Upper lobe of left lung (tissue), 6 donors: ENCODE data around the gene ITFG1. TPM values are rescaled to one million over a fixed set of nuclear protein-coding genes. Genes with fewer than 3 reads are reported as not detected.
"Not testable (repeated sequence)": the region's sequence is repeated elsewhere in the genome, so short reads cannot be mapped to it uniquely, and the experiment has no call there.

Source experiments
- ATAC-seq, 2 donors: fragments of 200-7000 bp; cut with Tn5 transposase; one replicate each; pipeline ENCODE4 v1.9.1; 2022; ENCODE audit warnings: mild to moderate bottlenecking in 2 of 2, moderate library complexity in 2 of 2; ENCODE audit not compliant: low FRiP score in 2 of 2
- DNase-seq, 2 donors: peaks; one replicate each; pipeline ENCODE4 v3.0.0-alpha.2; 2019 to 2020
- H3K27ac ChIP-seq, 4 donors: fragments of 200-600 bp; sonication (generic); one replicate each; pipeline ENCODE4 v1.5.1; 2016 to 2019
- H3K27me3 ChIP-seq, 4 donors: fragments of 200-600 bp; sonication (generic); one replicate each; pipeline ENCODE4 v1.5.1; 2017 to 2019
- H3K36me3 ChIP-seq, 4 donors: fragments of 200-600 bp; sonication (generic); one replicate each; pipeline ENCODE4 v1.5.1; 2016 to 2019
- H3K4me1 ChIP-seq, 4 donors: fragments of 200-600 bp; sonication (generic); one replicate each; pipeline ENCODE4 v1.5.1; 2018 to 2019
- H3K4me3 ChIP-seq, 4 donors: fragments of 200-600 bp; sonication (generic); one replicate each; pipeline ENCODE4 v1.5.1; 2017 to 2019; ENCODE audit warnings: mild to moderate bottlenecking in 2 of 4, moderate library complexity in 1 of 4
- H3K9me3 ChIP-seq, 4 donors: fragments of 200-600 bp; sonication (generic); one replicate each; pipeline ENCODE4 v1.5.1; 2018 to 2019
- CTCF ChIP-seq, 6 experiments: fragments of 450-650 bp in 4 of 6; fragments of 200-600 bp in 2 of 6; sonication (generic) in 2 of 6; IDR thresholded peaks; one replicate each; pipeline ENCODE4 v1.5.1; 2016 to 2019; ENCODE audit warnings: antibody characterized with exemption in 6 of 6
- EP300 ChIP-seq, 4 donors: sonication (generic); formaldehyde crosslinking; IDR thresholded peaks; one replicate each; pipeline ENCODE4 v1.5.1; 2017; ENCODE audit warnings: antibody characterized with exemption in 4 of 4, control low read depth in 2 of 4
- POLR2A ChIP-seq, 4 donors: fragments of 450-650 bp; IDR thresholded peaks; one replicate each; pipeline ENCODE4 v1.5.1; 2016 to 2017; ENCODE audit warnings: antibody characterized with exemption in 4 of 4, mild to moderate bottlenecking in 2 of 4
- POLR2AphosphoS5 ChIP-seq, 2 donors: sonication (generic); formaldehyde crosslinking; IDR thresholded peaks; one replicate each; pipeline ENCODE4 v1.5.1; 2017; ENCODE audit warnings: antibody characterized with exemption in 2 of 2
- WGBS, 2 donors: methylation state at CpG; one replicate each; pipeline ENCODE4 v1.1.5; 2017 to 2018; 5-methylcytosine and 5-hydroxymethylcytosine counted together
- total RNA-seq, 6 donors: library from RNA; depleted of rRNA in 4 of 6; stranded (reverse); fragments of >200 nt in 4 of 6; gene quantifications; one replicate each; pipeline versions ENCODE4 v1.1.0 to v1.2.1, GENCODE V29; 2016 to 2021
- donor health status: DM: no; HTN: no; CAD: no; lungs with moderate emphysema.
- donor health status: DM: no; HTN: yes; CAD: no; lungs with severe emphysema.

The ITFG1 gene
- total RNA-seq, 6 donors from 2014 or later, result 23.7 to 58.1 (median 43.6) TPM

DNA sequence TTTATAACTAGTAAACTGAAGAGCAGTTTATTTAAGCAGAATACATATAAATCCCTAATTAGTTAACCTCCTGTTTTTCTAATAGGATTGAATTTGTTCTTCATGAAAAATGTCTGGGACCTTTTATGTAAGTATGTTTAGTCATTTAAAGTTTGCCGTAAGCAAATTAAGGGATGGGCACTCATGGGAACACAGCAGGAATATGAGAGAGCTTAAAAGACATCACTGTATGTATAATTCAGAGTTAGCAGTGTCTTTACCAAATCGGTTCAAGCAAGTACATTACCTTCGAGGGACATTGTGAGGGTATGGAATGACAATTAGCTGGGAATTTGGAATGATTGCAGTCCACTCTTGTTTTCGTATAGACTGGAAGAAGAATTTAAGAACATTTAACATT lies 299.4 kb downstream of the ITFG1 start:
- H3K4me3 ChIP-seq, result no peak overlapping the region
- no peak overlapping the region for H3K27ac ChIP-seq
- DNase-seq (no peak), ATAC-seq (no peak)
- H3K27me3 ChIP-seq, result no peaks in the 10 kb centered on the region
- TF ChIP-seq CTCF (IDR thresholded peaks at IDR 0.05), result no peak
- no peak for TF ChIP-seq POLR2AphosphoS5 (IDR thresholded peaks at IDR 0.05)
- no peak for TF ChIP-seq POLR2A (IDR thresholded peaks at IDR 0.05)
- TF ChIP-seq EP300 (IDR thresholded peaks at IDR 0.05), result no peak
- H3K9me3 ChIP-seq, result no peaks in the 10 kb centered on the region
- H3K4me1 ChIP-seq, result no peaks in the 10 kb centered on the region
- 94 to 98% methylated on average over 4 of the region's 4 CpGs for WGBS, 2 donors
- peaks cover 0 to 35% (median 6%) of the 10 kb centered on the region in 4 donors for H3K36me3 ChIP-seq

DNA sequence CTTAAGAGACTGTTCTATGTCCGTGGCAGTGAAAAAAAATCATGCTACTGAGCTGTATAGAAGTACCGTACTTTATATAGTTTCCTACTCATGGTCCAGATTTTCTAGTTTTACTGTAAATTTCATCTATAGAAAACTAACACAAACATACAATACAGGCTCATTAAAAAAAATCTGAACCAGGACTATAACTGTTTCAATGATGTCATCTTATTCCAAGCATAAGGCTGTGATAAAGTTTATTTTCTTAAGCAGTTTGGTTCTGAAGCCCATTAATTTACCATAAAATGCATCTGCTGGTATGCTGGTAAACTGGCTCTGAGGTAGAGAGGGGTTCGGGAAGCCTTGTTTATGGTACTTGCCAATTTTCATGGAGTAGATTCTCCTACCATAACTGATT lies 300.4 kb downstream of the ITFG1 start:
- TF ChIP-seq POLR2A (IDR thresholded peaks at IDR 0.05) (no peak), EP300 (IDR thresholded peaks at IDR 0.05) (no peak), POLR2AphosphoS5 (IDR thresholded peaks at IDR 0.05) (no peak), CTCF (IDR thresholded peaks at IDR 0.05) (no peak)
- WGBS, 2 donors, result 91 to 96% methylated on average over 3 of the region's 3 CpGs
- no peaks in the 10 kb centered on the region for H3K27me3 ChIP-seq
- no peak for DNase-seq
- H3K27ac ChIP-seq, result no peak overlapping the region
- no peaks in the 10 kb centered on the region for H3K4me1 ChIP-seq
- H3K36me3 ChIP-seq, result peaks cover 0 to 35% (median 6%) of the 10 kb centered on the region in 4 donors
- ATAC-seq, result no peak
- H3K9me3 ChIP-seq, result no peaks in the 10 kb centered on the region
- H3K4me3 ChIP-seq, result no peak overlapping the region

DNA sequence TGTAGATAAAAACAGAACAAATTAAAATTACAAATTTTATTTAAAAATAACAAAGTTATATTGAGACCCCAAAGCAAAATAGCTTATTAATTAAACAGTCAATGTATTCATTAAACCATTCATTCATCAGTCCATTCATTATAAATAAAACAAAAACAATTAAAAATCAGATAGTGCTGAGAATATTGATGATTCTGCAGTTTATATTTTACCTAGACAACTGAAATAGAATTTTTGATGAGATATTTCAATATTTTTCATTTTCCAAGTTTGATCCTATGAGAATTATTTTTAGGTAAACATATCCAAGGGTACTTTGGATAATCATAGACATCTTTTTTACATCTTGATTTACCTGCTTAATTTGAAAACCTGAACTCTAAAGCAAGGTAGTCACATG lies 301.9 kb downstream of the ITFG1 start:
- H3K9me3 ChIP-seq, result no peaks in the 10 kb centered on the region
- peaks cover 0 to 35% (median 6%) of the 10 kb centered on the region in 4 donors for H3K36me3 ChIP-seq
- H3K27me3 ChIP-seq, result no peaks in the 10 kb centered on the region
- TF ChIP-seq POLR2A (IDR thresholded peaks at IDR 0.05), result no peak
- TF ChIP-seq CTCF (IDR thresholded peaks at IDR 0.05), result no peak
- TF ChIP-seq EP300 (IDR thresholded peaks at IDR 0.05), result no peak
- TF ChIP-seq POLR2AphosphoS5 (IDR thresholded peaks at IDR 0.05), result no peak
- DNase-seq (no peak), ATAC-seq (no peak)
- H3K4me3 ChIP-seq, result no peak overlapping the region
- H3K27ac ChIP-seq, result no peak overlapping the region
- no peaks in the 10 kb centered on the region for H3K4me1 ChIP-seq

DNA sequence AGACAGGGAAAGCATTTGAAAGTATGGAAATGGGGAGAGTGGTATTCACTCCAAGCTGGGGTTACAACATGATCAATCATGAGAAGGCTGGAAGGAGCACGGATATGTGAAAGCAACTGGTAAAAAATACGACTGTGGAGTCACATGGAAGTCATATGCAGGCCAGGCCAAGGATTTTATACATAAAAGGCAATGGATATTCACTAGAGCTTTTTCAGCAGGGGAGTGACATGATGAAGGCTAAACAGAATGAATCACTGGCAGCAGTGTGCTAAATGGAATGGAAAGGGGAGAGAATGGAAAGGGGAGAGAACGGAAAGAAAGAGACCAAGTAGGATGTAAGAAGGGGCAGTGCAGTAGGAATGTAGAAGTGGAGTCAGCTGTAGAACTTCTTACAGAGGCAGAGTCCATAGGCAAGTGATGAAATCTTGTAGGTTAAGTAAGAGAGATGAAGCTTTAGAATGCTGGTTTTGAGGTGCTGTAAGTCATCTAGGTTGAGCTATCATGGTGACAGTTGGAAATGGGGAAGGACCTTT lies 304.1 kb downstream of the ITFG1 start:
- no peaks in the 10 kb centered on the region for H3K27me3 ChIP-seq
- peaks cover 0 to 48% (median 12%) of the 10 kb centered on the region in 4 donors for H3K36me3 ChIP-seq
- 90 to 96% methylated on average over 3 of the region's 3 CpGs for WGBS, 2 donors
- ATAC-seq (no peak), DNase-seq (no peak)
- TF ChIP-seq POLR2AphosphoS5 (IDR thresholded peaks at IDR 0.05), result no peak
- no peak for TF ChIP-seq POLR2A (IDR thresholded peaks at IDR 0.05)
- TF ChIP-seq EP300 (IDR thresholded peaks at IDR 0.05), result no peak
- no peak for TF ChIP-seq CTCF (IDR thresholded peaks at IDR 0.05)
- H3K27ac ChIP-seq, result no peak overlapping the region
- H3K4me1 ChIP-seq, result no peaks in the 10 kb centered on the region
- H3K4me3 ChIP-seq, result no peak overlapping the region
- H3K9me3 ChIP-seq, result peaks cover 0 to 7% (median 0%) of the 10 kb centered on the region in 4 donors

GRCh38 chr16:47152501-47152900 lies 308.4 kb downstream of the ITFG1 start:
- not testable (repeated sequence) for H3K27me3 ChIP-seq, H3K9me3 ChIP-seq, H3K4me3 ChIP-seq, ATAC-seq, DNase-seq, H3K4me1 ChIP-seq, H3K27ac ChIP-seq
- WGBS, 2 donors, result 95 to 98% methylated on average over 9 of the region's 9 CpGs
- peaks cover 0 to 24% (median 10%) of the 10 kb centered on the region in 4 donors for H3K36me3 ChIP-seq
